ENCODE measurements around the gene CLEC9A.

CLEC9A gene

GRCh38 chr12:10113075-10113474 is 82.6 kb downstream of the CLEC9A start:
- no peak for DNase-seq

- no peak for DNase-seq
Measured at GRCh38 chr12:10113920-10114319, 83.4 kb downstream of the CLEC9A start.

GRCh38 chr12:10115311-10115710 is 84.8 kb downstream of the CLEC9A start:
- no peak for DNase-seq

Measured in NCI-H446 treated with DMSO at 0.1 percent for 48 hours (cell line).